Effector CD8-positive, alpha-beta T cell (primary cell): ENCODE measurements around the gene SLC47A1.
"Not testable (repeated sequence)": the region's sequence is repeated elsewhere in the genome, so short reads cannot be mapped to it uniquely, and the experiment has no call there.

Experiments
- DNase-seq: peaks from one replicate; lab custom pipeline; 2025; lab: John Stamatoyannopoulos, UW

SLC47A1 gene

GRCh38 chr17:19519388-19520291 is 14.0 kb upstream of the SLC47A1 start:
- DNase-seq = not testable (repeated sequence)

- no peak for DNase-seq
These were observed 13.0 kb upstream of the SLC47A1 start for GRCh38 chr17:19520641-19521040.

- no peak for DNase-seq
These were observed 10.0 kb upstream of the SLC47A1 start for GRCh38 chr17:19523690-19524089.

GRCh38 chr17:19526950-19527349 is 6.7 kb upstream of the SLC47A1 start:
- DNase-seq = not testable (repeated sequence)

- no peak for DNase-seq
These were observed 1.7 kb upstream of the SLC47A1 start for GRCh38 chr17:19531780-19532501.

- no peak for DNase-seq
These were observed 477 bp upstream of the SLC47A1 start for GRCh38 chr17:19533036-19533717.

- DNase-seq = no peak
These were observed 1.0 kb downstream of the SLC47A1 start for GRCh38 chr17:19534562-19535149.

GRCh38 chr17:19537111-19537510 is 3.5 kb downstream of the SLC47A1 start:
- no peak for DNase-seq

GRCh38 chr17:19538095-19539039 is 4.7 kb downstream of the SLC47A1 start:
- DNase-seq = no peak

- no peak for DNase-seq
These were observed 5.4 kb downstream of the SLC47A1 start for GRCh38 chr17:19539040-19539399.

- DNase-seq = no peak
These were observed 6.2 kb downstream of the SLC47A1 start for GRCh38 chr17:19539841-19540311.

- DNase-seq = no peak
These were observed 7.2 kb downstream of the SLC47A1 start for GRCh38 chr17:19540706-19541370.

GRCh38 chr17:19541445-19541844 is 7.8 kb downstream of the SLC47A1 start:
- no peak for DNase-seq

GRCh38 chr17:19542247-19542646 is 8.6 kb downstream of the SLC47A1 start:
- no peak for DNase-seq

GRCh38 chr17:19544366-19544765 is 10.7 kb downstream of the SLC47A1 start:
- DNase-seq = no peak

- no peak for DNase-seq
These were observed 12.8 kb downstream of the SLC47A1 start for GRCh38 chr17:19546289-19547065.

GRCh38 chr17:19549746-19550623 is 16.3 kb downstream of the SLC47A1 start:
- no peak for DNase-seq

GRCh38 chr17:19551165-19551564 is 17.5 kb downstream of the SLC47A1 start:
- no peak for DNase-seq
